ENCODE data around the gene LYST. TPM values are rescaled to one million over a fixed set of nuclear protein-coding genes. Genes with fewer than 3 reads are reported as not detected.
"Not testable (repeated sequence)": the region's sequence is repeated elsewhere in the genome, so short reads cannot be mapped to it uniquely, and the experiment has no call there.

The LYST gene, protein sequence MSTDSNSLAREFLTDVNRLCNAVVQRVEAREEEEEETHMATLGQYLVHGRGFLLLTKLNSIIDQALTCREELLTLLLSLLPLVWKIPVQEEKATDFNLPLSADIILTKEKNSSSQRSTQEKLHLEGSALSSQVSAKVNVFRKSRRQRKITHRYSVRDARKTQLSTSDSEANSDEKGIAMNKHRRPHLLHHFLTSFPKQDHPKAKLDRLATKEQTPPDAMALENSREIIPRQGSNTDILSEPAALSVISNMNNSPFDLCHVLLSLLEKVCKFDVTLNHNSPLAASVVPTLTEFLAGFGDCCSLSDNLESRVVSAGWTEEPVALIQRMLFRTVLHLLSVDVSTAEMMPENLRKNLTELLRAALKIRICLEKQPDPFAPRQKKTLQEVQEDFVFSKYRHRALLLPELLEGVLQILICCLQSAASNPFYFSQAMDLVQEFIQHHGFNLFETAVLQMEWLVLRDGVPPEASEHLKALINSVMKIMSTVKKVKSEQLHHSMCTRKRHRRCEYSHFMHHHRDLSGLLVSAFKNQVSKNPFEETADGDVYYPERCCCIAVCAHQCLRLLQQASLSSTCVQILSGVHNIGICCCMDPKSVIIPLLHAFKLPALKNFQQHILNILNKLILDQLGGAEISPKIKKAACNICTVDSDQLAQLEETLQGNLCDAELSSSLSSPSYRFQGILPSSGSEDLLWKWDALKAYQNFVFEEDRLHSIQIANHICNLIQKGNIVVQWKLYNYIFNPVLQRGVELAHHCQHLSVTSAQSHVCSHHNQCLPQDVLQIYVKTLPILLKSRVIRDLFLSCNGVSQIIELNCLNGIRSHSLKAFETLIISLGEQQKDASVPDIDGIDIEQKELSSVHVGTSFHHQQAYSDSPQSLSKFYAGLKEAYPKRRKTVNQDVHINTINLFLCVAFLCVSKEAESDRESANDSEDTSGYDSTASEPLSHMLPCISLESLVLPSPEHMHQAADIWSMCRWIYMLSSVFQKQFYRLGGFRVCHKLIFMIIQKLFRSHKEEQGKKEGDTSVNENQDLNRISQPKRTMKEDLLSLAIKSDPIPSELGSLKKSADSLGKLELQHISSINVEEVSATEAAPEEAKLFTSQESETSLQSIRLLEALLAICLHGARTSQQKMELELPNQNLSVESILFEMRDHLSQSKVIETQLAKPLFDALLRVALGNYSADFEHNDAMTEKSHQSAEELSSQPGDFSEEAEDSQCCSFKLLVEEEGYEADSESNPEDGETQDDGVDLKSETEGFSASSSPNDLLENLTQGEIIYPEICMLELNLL (N-terminal part only)
- 2.9 TPM for polyA plus RNA-seq (2013, experiment 1 of 2)
- 3.1 TPM for polyA plus RNA-seq (2013, experiment 2 of 2)

DNA sequence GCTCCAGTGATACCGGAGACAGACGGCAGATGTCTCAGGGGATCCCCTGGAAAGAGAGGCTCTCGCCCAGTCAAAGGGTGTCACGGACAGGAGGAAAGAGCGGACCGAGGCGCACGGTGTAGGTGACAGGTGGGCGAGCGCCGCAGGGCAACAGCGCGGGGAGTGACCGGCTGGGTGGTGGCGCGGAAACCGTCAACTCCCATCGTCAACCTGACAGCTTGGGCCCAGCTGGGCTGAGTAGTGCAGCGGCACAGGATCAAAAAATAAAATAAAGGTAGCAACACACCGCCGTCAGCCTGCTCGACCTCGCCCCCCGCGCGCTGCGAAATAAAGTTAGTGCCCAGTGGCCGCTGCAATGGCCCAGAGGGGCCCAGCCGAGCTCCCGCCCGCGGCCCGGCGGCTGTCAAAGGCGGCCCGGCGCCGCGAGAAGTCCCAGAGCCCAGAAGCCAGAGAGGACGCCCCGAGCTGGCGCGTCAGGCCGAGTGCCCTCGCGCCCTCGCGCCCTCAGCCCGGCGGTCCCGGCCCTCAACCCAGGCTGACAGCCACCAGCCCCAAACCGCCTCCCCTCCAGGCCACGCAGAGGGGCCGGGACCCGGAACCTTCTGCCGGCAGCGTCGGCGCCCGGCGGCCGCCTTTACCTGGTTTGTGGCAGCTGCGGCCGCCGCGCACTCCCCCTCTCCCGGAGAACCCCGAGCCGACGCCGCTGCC, at the start of gene LYST:
Gene LYST, minus strand, starts transcription at position 702 of the 708 bp plus-strand sequence. CDS start 36,489 bp downstream, outside the sequence.
- H3K4me3 ChIP-seq (ENCODE audit: extremely low read depth, insufficient read depth, low read length, poor library complexity, severe bottlenecking): peak within 1 kb of the TSS; percentile 71
- no peaks in the 10 kb centered on the region for H3K36me3 ChIP-seq (ENCODE audit: control insufficient read depth, insufficient read depth, low read length)
- H3K9me3 ChIP-seq (ENCODE audit: control insufficient read depth, low read length): no peaks in the 10 kb centered on the region
- WGBS, 2 experiments (ENCODE audit: insufficient coverage in 2 of 2): 0 to 1% methylated on average over 58 to 61 of the region's 71 CpGs
- H3K27ac ChIP-seq (ENCODE audit: low read depth, low read length, severe bottlenecking): peak within 1 kb of the TSS; percentile 79
- no peaks in the 10 kb centered on the region for H3K4me1 ChIP-seq (ENCODE audit: control insufficient read depth, insufficient read depth, low read length, poor library complexity, severe bottlenecking)

DNA sequence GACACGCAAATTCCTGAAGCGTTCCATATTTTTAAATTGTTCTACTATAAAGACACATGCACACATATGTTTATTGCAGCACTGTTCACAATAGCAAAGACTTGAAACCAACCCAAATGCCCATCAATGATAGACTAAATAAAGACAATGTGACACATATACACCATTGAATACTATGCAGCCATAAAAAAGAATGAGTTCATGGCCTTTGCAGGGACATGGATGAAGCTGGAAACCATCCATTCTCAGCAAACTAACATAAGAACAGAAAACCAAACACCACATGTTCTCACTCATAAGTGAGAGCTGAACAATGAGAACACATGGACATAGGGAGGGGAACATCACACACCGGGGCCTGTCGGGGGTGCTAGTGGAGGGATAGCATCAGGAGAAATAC, 48.8 kb upstream of the LYST start:
- H3K27ac ChIP-seq (ENCODE audit: low read depth, low read length, severe bottlenecking); H3K9me3 ChIP-seq (ENCODE audit: control insufficient read depth, low read length); H3K36me3 ChIP-seq (ENCODE audit: control insufficient read depth, insufficient read depth, low read length); H3K4me3 ChIP-seq (ENCODE audit: extremely low read depth, insufficient read depth, low read length, poor library complexity, severe bottlenecking): not testable (repeated sequence)
- peaks cover 55% of the 10 kb centered on the region for H3K4me1 ChIP-seq (ENCODE audit: control insufficient read depth, insufficient read depth, low read length, poor library complexity, severe bottlenecking)
- 85 to 92% methylated on average over 2 of the region's 4 CpGs for WGBS, 2 experiments (ENCODE audit: insufficient coverage in 2 of 2)

DNA sequence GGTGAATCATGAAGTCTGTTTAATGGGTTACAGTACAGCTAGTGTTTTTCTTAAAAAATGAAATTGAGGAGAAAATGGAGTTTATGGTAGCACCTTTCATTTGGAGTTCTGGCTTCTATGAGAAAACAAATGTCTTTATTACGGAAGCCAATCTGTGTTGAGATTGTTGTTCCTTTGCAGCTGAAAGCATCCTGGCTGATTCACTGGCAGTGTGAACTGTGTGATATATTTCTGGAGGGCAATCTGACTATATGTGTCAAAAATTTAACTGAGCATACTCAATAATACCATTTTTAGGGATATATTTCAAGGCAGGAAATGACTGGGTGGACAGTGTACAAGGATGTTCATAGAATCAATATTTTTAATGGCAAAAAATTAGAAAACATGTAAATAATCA, 46.6 kb upstream of the LYST start:
- Histone ChIP-seq H3K4me1 (ENCODE audit: control insufficient read depth, insufficient read depth, low read length, poor library complexity, severe bottlenecking) (peaks cover 53% of the 10 kb centered on the region), H3K27ac (ENCODE audit: low read depth, low read length, severe bottlenecking) (no peak overlapping the region), H3K36me3 (ENCODE audit: control insufficient read depth, insufficient read depth, low read length) (no peaks in the 10 kb centered on the region), H3K9me3 (ENCODE audit: control insufficient read depth, low read length) (no peaks in the 10 kb centered on the region), H3K4me3 (ENCODE audit: extremely low read depth, insufficient read depth, low read length, poor library complexity, severe bottlenecking) (no peak overlapping the region)
- WGBS, 2 experiments (ENCODE audit: insufficient coverage in 2 of 2): 80 to 100% methylated on average over 1 of the region's 1 CpG

DNA sequence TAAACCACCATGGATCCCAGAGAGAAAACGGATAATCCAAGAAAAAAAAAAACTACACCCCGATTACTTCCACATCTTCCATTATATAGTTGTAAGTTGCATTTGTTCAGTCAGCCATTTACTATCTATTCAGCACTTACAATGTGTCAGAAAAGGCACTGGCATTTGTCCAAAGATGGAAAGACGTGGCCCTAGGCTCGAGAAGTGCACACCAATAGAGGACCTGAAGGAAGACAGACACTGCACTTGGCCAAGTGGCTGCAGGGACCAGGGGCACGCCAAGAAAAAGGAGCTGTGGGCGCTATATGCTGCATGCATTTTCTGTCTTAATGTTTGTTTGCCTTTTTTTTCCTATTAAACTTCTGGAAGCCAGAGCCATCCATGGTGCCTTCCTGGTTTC, 45.2 kb upstream of the LYST start:
- Histone ChIP-seq H3K36me3 (ENCODE audit: control insufficient read depth, insufficient read depth, low read length) (no peaks in the 10 kb centered on the region), H3K27ac (ENCODE audit: low read depth, low read length, severe bottlenecking) (peak overlapping the region; percentile 0), H3K9me3 (ENCODE audit: control insufficient read depth, low read length) (no peaks in the 10 kb centered on the region), H3K4me1 (ENCODE audit: control insufficient read depth, insufficient read depth, low read length, poor library complexity, severe bottlenecking) (peaks cover 40% of the 10 kb centered on the region), H3K4me3 (ENCODE audit: extremely low read depth, insufficient read depth, low read length, poor library complexity, severe bottlenecking) (no peak overlapping the region)
- 92 to 97% methylated on average over 2 to 4 of the region's 6 CpGs for WGBS, 2 experiments (ENCODE audit: insufficient coverage in 2 of 2)

DNA sequence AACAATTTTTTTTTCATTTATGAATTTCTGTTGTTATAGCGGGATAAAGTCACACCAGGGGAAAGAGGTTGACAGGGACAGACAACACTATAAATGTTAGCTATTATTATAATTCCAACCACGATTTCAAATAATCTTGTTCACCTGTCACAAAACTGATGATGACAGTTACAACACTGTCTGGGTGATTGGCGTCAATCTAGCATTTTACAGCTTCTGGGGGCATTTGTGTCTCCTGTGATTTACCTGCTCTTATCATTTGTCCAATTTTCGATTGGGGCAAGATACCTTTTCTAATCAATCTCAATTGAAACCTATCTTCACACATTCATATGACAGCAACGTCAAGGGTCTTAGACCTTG, 44.6 kb upstream of the LYST start:
- peak overlapping the region; percentile 95 for H3K27ac ChIP-seq (ENCODE audit: low read depth, low read length, severe bottlenecking)
- 82 to 98% methylated on average over 3 to 4 of the region's 5 CpGs for WGBS, 2 experiments (ENCODE audit: insufficient coverage in 2 of 2)
- H3K4me3 ChIP-seq (ENCODE audit: extremely low read depth, insufficient read depth, low read length, poor library complexity, severe bottlenecking): no peak overlapping the region

DNA sequence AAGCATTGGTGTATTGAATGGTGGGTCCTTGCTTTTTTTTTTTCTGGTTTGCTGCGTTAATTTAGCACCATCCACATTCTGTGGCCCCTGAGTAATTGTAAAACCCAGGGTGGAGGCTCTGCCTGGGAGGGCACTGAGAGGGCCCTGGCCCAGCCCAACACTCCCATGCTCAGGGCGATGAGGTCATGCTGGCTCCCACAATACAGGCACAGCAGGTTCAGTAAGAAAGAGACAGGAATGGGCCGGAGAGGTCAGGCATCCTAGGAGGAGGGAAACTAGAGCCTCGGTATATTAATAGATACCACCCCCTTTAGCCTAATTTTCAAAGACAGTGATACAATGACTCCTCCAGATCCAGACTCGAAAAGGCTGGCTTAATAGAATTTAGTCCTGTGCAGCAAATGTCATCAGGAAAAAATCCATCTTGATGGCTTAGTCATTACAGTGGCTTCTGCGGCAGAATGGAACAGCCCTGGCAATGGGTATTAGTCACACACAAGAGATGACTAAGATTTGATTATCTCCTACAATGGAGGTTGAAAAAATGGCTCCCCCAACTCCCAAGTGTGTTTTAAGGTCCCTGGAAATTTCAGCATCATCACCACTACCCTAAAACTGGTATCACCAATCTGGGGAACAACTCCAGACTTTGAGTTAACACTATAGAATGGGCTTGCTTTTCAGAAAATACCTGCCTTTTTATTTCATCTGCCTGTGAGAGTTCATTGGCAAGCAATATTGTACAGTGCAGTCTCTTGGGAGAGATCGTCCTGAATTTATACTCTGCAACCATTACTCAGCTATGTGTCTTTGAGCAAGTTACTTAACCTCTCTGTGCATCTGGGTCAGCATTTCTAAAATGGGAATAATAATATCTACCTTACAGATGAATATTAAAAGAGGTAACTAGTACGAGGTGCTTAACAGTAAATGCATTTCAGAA, 43.9 kb upstream of the LYST start:
- H3K4me3 ChIP-seq (ENCODE audit: extremely low read depth, insufficient read depth, low read length, poor library complexity, severe bottlenecking): no peak overlapping the region
- 25 to 37% methylated on average over 2 to 3 of the region's 8 CpGs for WGBS, 2 experiments (ENCODE audit: insufficient coverage in 2 of 2)

More for the DNA sequence above, 44.6 kb upstream of the LYST start:
- Histone ChIP-seq H3K4me1 (ENCODE audit: control insufficient read depth, insufficient read depth, low read length, poor library complexity, severe bottlenecking) (peaks cover 38% of the 10 kb centered on the region), H3K9me3 (ENCODE audit: control insufficient read depth, low read length) (no peaks in the 10 kb centered on the region), H3K36me3 (ENCODE audit: control insufficient read depth, insufficient read depth, low read length) (no peaks in the 10 kb centered on the region)

DNA sequence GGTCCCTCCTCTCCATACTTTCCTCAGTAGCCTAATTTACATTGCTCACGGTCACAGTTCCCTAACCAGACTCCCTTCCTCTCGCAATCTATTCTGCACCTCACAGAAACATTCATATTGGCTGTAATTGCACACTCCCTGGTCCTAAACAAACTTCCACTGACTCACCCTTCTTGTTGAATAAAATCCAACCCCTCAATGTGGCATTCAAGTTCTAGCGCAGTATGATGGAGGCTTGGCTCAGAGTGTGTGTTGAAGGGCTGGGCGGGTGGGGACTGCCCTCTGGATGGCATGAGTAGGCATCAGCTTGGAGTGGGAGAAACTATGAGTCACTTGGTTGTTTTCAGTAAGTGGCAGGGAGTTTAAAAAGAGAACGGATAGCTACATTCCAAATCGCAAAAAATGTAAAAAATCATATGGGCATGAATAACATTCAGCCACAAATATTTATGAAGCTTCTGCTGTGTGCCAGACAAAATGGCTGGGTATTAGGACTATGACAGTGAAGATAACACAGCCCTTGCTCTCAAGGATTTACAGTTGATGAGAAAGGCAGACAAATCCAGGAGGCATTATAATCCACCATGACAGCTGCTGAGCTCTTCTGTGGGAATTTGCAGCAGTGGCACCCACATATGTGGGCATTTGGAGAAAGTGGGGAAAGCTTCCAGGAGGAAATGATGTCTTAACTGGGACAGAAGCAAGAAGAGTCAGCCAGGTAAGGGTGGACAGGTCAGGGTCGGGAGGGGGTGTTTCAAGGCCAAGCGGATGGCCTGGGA, 42.2 kb upstream of the LYST start:
- H3K36me3 ChIP-seq (ENCODE audit: control insufficient read depth, insufficient read depth, low read length): no peaks in the 10 kb centered on the region
- H3K4me1 ChIP-seq (ENCODE audit: control insufficient read depth, insufficient read depth, low read length, poor library complexity, severe bottlenecking): peaks cover 38% of the 10 kb centered on the region
- peak overlapping the region; percentile 6 for H3K27ac ChIP-seq (ENCODE audit: low read depth, low read length, severe bottlenecking)
- no peak overlapping the region for H3K4me3 ChIP-seq (ENCODE audit: extremely low read depth, insufficient read depth, low read length, poor library complexity, severe bottlenecking)
- 94 to 97% methylated on average over 3 to 6 of the region's 8 CpGs for WGBS, 2 experiments (ENCODE audit: insufficient coverage in 2 of 2)
- no peaks in the 10 kb centered on the region for H3K9me3 ChIP-seq (ENCODE audit: control insufficient read depth, low read length)

More for the DNA sequence above, 43.9 kb upstream of the LYST start:
- H3K9me3 ChIP-seq (ENCODE audit: control insufficient read depth, low read length): no peaks in the 10 kb centered on the region
- no peaks in the 10 kb centered on the region for H3K36me3 ChIP-seq (ENCODE audit: control insufficient read depth, insufficient read depth, low read length)
- H3K4me1 ChIP-seq (ENCODE audit: control insufficient read depth, insufficient read depth, low read length, poor library complexity, severe bottlenecking): peaks cover 38% of the 10 kb centered on the region
- H3K27ac ChIP-seq (ENCODE audit: low read depth, low read length, severe bottlenecking): peak overlapping the region; percentile 95

DNA sequence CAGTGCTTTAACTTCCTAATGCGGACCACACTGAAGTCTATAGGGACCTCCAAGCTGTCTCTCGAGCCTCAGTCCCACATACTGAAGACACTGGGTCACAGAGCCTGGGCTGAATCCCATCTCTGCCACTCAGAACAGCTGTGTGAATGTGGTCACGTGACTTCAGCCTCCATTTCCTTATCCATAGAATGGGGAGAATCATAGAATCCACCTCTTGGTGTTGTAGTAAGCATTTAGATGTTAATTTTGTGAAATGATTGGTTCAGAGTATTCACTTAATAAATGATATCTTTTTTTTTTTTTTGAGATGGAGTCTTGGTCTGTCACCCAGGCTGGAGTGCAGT, 41.2 kb upstream of the LYST start:
- Histone ChIP-seq H3K27ac (ENCODE audit: low read depth, low read length, severe bottlenecking) (no peak overlapping the region), H3K4me3 (ENCODE audit: extremely low read depth, insufficient read depth, low read length, poor library complexity, severe bottlenecking) (no peak overlapping the region), H3K36me3 (ENCODE audit: control insufficient read depth, insufficient read depth, low read length) (no peaks in the 10 kb centered on the region), H3K9me3 (ENCODE audit: control insufficient read depth, low read length) (no peaks in the 10 kb centered on the region), H3K4me1 (ENCODE audit: control insufficient read depth, insufficient read depth, low read length, poor library complexity, severe bottlenecking) (peaks cover 35% of the 10 kb centered on the region)
- WGBS, 2 experiments (ENCODE audit: insufficient coverage in 2 of 2): 75 to 100% methylated on average over 2 of the region's 3 CpGs
